ENCODE measurements around the gene PGPEP1. TPM values are rescaled to one million over a fixed set of nuclear protein-coding genes. Genes with fewer than 3 reads are reported as not detected.

PGPEP1 gene
- total RNA-seq, 4 donors from 2014 or later = 15.0 to 50.3 (median 28.0) TPM

DNA sequence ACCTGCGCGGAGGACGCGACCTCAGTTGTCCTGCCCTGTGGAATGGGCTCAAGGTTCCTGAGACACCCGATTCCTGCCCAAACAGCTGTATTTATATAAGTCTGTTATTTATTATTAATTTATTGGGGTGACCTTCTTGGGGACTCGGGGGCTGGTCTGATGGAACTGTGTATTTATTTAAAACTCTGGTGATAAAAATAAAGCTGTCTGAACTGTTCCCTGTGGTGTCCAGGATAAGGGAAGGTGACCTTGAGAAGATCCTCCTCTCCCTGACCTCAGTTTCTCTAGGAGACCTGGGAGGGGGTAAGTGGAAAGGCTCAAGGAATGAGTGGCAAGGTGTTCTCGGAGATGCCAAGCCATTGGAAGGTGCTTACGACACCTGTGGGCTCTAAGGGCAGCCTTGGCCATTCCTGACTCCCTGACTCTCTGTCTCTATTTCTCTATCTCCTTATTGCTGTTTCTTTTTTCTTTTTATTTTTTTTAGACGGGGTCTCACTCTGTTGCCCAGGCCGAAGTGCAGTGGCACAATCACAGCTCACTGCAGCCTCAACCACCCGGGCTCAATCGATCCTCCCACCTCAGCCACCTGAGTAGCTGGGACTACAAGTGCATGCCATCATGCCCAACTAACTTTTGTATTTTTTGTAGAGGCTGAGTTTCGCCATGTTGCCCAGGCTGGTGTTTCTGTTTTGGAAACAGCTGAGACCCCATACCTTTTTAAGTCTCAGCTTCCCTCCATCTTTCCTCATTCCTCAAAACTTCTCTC, 48.7 kb downstream of the PGPEP1 start:
- H3K9me3 ChIP-seq = no peaks in the 10 kb centered on the region
- WGBS = 85% methylated on average over 12 of the region's 13 CpGs
- peaks cover 0 to 19% (median 0%) of the 10 kb centered on the region in 4 donors for H3K27me3 ChIP-seq
- no peak for DNase-seq (ENCODE audit: extremely low spot score)
- TF ChIP-seq EP300 (IDR thresholded peaks at IDR 0.05) (no peak), POLR2AphosphoS5 (IDR thresholded peaks at IDR 0.05) (no peak), POLR2A (IDR thresholded peaks at IDR 0.05; ENCODE audit: low read depth) (no peak)
- TF ChIP-seq, protein P1, sequence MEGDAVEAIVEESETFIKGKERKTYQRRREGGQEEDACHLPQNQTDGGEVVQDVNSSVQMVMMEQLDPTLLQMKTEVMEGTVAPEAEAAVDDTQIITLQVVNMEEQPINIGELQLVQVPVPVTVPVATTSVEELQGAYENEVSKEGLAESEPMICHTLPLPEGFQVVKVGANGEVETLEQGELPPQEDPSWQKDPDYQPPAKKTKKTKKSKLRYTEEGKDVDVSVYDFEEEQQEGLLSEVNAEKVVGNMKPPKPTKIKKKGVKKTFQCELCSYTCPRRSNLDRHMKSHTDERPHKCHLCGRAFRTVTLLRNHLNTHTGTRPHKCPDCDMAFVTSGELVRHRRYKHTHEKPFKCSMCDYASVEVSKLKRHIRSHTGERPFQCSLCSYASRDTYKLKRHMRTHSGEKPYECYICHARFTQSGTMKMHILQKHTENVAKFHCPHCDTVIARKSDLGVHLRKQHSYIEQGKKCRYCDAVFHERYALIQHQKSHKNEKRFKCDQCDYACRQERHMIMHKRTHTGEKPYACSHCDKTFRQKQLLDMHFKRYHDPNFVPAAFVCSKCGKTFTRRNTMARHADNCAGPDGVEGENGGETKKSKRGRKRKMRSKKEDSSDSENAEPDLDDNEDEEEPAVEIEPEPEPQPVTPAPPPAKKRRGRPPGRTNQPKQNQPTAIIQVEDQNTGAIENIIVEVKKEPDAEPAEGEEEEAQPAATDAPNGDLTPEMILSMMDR (IDR thresholded peaks at IDR 0.05) = no peak
- no peaks in the 10 kb centered on the region for H3K36me3 ChIP-seq
- peak overlapping the region; percentile 36 to 55 (median 42) for H3K4me3 ChIP-seq
- intact Hi-C loops (cut with DNase I) = loop anchor here (2.0 kb wide), 1 partner anchor 22 kb away; no protein-coding TSS in a partner anchor
- H3K27ac ChIP-seq (replicated peaks in 1 of 4) = no peak overlapping the region
- peaks cover 12 to 33% (median 29%) of the 10 kb centered on the region in 4 donors for H3K4me1 ChIP-seq

DNA sequence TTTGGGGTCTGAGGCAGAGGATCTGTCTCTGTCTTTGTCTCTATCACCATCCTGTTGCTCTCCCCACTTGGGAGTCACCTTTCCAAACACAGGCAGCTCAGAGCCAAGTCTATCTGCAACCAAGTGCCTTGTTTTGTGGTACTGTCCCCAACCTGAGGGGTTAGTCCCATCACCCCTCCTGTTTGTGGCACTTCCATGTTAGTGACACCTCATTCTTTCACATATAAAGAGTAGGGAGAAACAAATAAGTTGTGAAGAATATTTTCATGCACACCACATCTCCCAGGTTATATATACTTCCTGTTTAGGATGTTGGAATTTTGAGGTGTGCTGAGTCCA, 49.3 kb downstream of the PGPEP1 start:
- Histone ChIP-seq H3K9me3 (no peaks in the 10 kb centered on the region), H3K27me3 (peaks cover 0 to 17% (median 0%) of the 10 kb centered on the region in 4 donors), H3K27ac (replicated peaks in 1 of 4) (no peak overlapping the region), H3K4me1 (peaks cover 12 to 33% (median 29%) of the 10 kb centered on the region in 4 donors), H3K36me3 (no peaks in the 10 kb centered on the region), H3K4me3 (no peak overlapping the region)
- intact Hi-C loops (cut with DNase I) = loop anchor here (2.0 kb wide), 1 partner anchor 21 kb away; no protein-coding TSS in a partner anchor
- no peak for TF ChIP-seq EP300 (IDR thresholded peaks at IDR 0.05)
- TF ChIP-seq, protein P1 (IDR thresholded peaks at IDR 0.05) = no peak
- TF ChIP-seq POLR2AphosphoS5 (IDR thresholded peaks at IDR 0.05) = no peak
- TF ChIP-seq POLR2A (IDR thresholded peaks at IDR 0.05; ENCODE audit: low read depth) = no peak
- no peak for DNase-seq (ENCODE audit: extremely low spot score)

DNA sequence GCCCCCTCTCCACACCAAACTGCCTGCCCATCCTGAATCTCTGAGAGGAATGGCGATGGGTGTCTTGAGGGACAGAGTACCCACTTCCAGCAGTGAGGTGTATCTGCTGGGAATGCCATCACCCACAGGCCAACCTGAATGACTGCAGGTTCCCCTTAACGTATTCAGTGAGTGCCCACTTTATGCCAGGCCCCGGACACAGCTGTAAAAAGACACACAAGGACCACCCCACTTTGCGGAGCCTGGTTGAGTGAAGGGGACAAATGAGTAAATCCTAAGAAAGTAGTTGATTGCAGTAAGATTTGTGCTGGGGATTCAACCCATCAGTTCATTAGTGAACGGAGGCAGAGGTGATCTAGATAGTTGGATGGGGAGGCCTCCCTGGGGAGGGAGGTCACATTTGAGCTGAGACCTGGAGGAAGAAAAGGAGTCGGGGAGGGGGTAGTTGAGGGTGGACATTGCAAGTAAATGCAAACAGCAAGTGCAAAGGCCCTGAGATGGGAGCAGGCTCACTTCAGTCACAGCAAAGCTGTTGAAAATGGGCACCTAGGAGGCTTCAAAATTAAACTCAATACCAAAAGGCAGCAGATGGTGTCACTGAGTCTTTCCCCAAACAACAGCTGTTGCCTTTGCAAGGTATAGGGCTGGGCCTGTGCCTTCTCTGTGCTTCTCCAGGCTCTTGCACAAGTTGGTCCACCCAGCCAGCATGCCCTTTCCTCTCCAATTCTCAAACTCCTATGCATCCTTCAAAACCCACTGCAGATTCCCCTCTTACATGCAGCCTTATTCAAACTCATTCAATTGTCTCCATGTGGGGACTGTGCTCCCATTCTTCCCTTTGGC, 49.9 kb downstream of the PGPEP1 start:
- Histone ChIP-seq H3K9me3 (no peaks in the 10 kb centered on the region), H3K4me1 (peaks cover 12 to 33% (median 29%) of the 10 kb centered on the region in 4 donors), H3K27ac (replicated peaks in 1 of 4) (no peak overlapping the region), H3K27me3 (peaks cover 0 to 13% (median 0%) of the 10 kb centered on the region in 4 donors), H3K4me3 (no peak overlapping the region), H3K36me3 (no peaks in the 10 kb centered on the region)
- intact Hi-C loops (cut with DNase I) = no loop called here
- TF ChIP-seq EP300 (IDR thresholded peaks at IDR 0.05) (no peak), POLR2A (IDR thresholded peaks at IDR 0.05; ENCODE audit: low read depth) (no peak), POLR2AphosphoS5 (IDR thresholded peaks at IDR 0.05) (no peak)
- TF ChIP-seq, protein P1 (IDR thresholded peaks at IDR 0.05) = no peak
- no peak for DNase-seq (ENCODE audit: extremely low spot score)
- WGBS = 82% methylated on average over 6 of the region's 6 CpGs

DNA sequence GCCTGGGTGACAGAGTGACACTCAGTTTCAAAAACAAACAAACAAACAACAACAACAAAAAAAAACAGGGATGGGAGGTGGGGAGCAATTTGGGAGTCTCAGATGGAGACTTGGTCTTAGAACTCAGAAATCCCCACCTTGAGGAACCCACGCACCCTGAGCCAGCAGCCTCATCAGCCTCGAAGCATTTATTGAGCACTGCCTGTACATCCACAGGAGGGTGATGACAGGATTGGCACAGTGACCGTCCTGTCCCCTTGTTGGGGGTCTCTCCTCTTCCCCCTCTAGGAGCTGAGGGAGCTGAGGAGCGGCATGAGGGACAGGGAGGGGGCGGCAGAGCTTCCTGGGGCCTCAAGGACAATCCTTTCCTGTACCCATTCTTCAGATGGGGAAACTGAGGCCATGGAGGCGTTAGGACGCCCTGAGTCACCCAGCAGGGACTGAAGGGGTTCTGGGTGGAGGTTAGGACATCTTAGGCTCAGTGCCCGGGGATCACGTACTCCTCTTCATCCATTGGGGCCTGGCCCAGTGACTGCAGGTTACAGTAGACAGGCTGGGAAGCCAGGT, 51.2 kb downstream of the PGPEP1 start:
- H3K36me3 ChIP-seq = no peaks in the 10 kb centered on the region
- H3K4me3 ChIP-seq = no peak overlapping the region
- H3K9me3 ChIP-seq = no peaks in the 10 kb centered on the region
- H3K27me3 ChIP-seq = peaks cover 0 to 17% (median under 1%) of the 10 kb centered on the region in 4 donors
- no peak overlapping the region for H3K27ac ChIP-seq (replicated peaks in 1 of 4)
- 72% methylated on average over 8 of the region's 9 CpGs for WGBS
- intact Hi-C loops (cut with DNase I) = no loop called here
- TF ChIP-seq, protein P1 (IDR thresholded peaks at IDR 0.05) = no peak
- DNase-seq (ENCODE audit: extremely low spot score) = no peak
- peaks cover 8 to 22% (median 20%) of the 10 kb centered on the region in 4 donors for H3K4me1 ChIP-seq

Measured in esophagus muscularis mucosa (tissue), 4 donors.